Heart left ventricle (tissue), 16 donors: ENCODE results near the gene RNU5D-1. TPM values are rescaled to one million over a fixed set of nuclear protein-coding genes. Genes with fewer than 3 reads are reported as not detected.

Source experiments
- ATAC-seq, 4 donors: fragments of 200-7000 bp; cut with Tn5 transposase; one replicate each; pipeline ENCODE4 v1.9.1; 2020 to 2022; ENCODE audit warnings: moderate library complexity in 4 of 4, mild to moderate bottlenecking in 3 of 4, moderate number of reproducible peaks in 1 of 4
- DNase-seq, 5 donors: peaks; one replicate each; pipeline ENCODE4 v3.0.0-alpha.2; 2020
- H3K27ac ChIP-seq, 12 donors: fragments of 200-600 bp; sonication (generic) in 4 of 12; one replicate each; pipeline versions ENCODE4 v1.5.0 to v1.8.0; 2016 to 2022; ENCODE audit warnings: mild to moderate bottlenecking in 2 of 12
- H3K27me3 ChIP-seq, 9 donors: fragments of 200-600 bp; sonication (generic) in 2 of 9; one replicate each; pipeline versions ENCODE4 v1.5.1 to v1.8.0; 2016 to 2022; ENCODE audit warnings: mild to moderate bottlenecking in 3 of 9
- H3K36me3 ChIP-seq, 9 donors: fragments of 200-600 bp; sonication (generic) in 2 of 9; one replicate each; pipeline versions ENCODE4 v1.5.0 to v1.8.0; 2018 to 2022; ENCODE audit warnings: mild to moderate bottlenecking in 2 of 9
- H3K4me1 ChIP-seq, 12 donors: fragments of 200-600 bp; sonication (generic) in 4 of 12; one replicate each; pipeline versions ENCODE4 v1.5.0 to v1.8.0; 2016 to 2022; ENCODE audit warnings: mild to moderate bottlenecking in 3 of 12
- H3K4me3 ChIP-seq, 12 donors: fragments of 200-600 bp; sonication (generic) in 4 of 12; one replicate each; pipeline versions ENCODE4 v1.5.0 to v1.8.0; 2017 to 2022; ENCODE audit warnings: mild to moderate bottlenecking in 9 of 12, moderate library complexity in 4 of 12
- H3K9me3 ChIP-seq, 12 donors: fragments of 200-600 bp; sonication (generic) in 4 of 12; one replicate each; pipeline versions ENCODE4 v1.5.0 to v1.8.0; 2016 to 2022; ENCODE audit warnings: mild to moderate bottlenecking in 1 of 12
- POLR2A ChIP-seq, 2 donors: fragments of 450-650 bp; IDR thresholded peaks; one replicate each; pipeline ENCODE4 v1.6.1; 2017; ENCODE audit warnings: antibody characterized with exemption in 2 of 2, mild to moderate bottlenecking in 2 of 2, moderate library complexity in 2 of 2
- WGBS, 4 donors: extraction: QIAGEN DNeasy Blood & Tissue Kit in 2 of 4; methylation state at CpG; one replicate each; pipeline versions ENCODE4 v1.1.5 to v1.1.7; 2013 to 2018; 5-methylcytosine and 5-hydroxymethylcytosine counted together
- intact Hi-C, 10 donors: fragments of 100-400 bp; cut with DNase I; formaldehyde crosslinking; loops; one replicate each; pipeline versions ENCODE4 v1.11.1 to v1.14.2; 2022
- polyA plus RNA-seq, 2 donors: library from polyadenylated mRNA; stranded (reverse); fragments of 200-250 nt; gene quantifications; one replicate each; pipeline ENCODE4 v1.2.3, GENCODE V29; 2013
- total RNA-seq, 9 donors: library from RNA; depleted of rRNA in 2 of 9; stranded (reverse); fragments of >200 nt in 2 of 9; fragmentation: NEBNext Ultra II Directional in 3 of 9; extraction: Animal tissue kit (Norgen Biotek cat#: 25700) in 3 of 9; gene quantifications; one replicate each; pipeline versions ENCODE4 v1.1.0 to v1.2.4, GENCODE V29; 2016 to 2023
- TF ChIP-seq, protein P1 (sequence below), 12 donors: fragments of 200-600 bp; sonication (generic) in 4 of 12; IDR thresholded peaks; one replicate each; pipeline versions ENCODE4 v1.5.0 to v1.8.0; 2018 to 2022; ENCODE audit warnings: antibody characterized with exemption in 12 of 12, mild to moderate bottlenecking in 5 of 12
- donor health status: ischemic (EF 13 %, LVEDD 7.1; RV severe dilation, severe dysfunction).
- donor health status: healthy with polysubstance abuse.
- donor health status: DM: no; HTN: yes; CAD: no.
- donor health status: DM: no; HTN: no; CAD: no.
- donor health status: ischemic (EF 25% LVEDD 6.9; RV normal size, moderate dysfunction).
- donor health status: ischemic (EF 25% LVEDD 5.7; RV mildly dilated, moderate dysfunction).
- donor health status: healthy.
- donor health status: DM: yes; HTN: yes; CAD: no.
- donor health status: ischemic (EF 35%, LVEDD 5.7; RV mildly dilated, moderate dysfunction).
- donor health status: nonischemic (EF 11% LVEDD 7.7; RV severe dilation, severe dysfunction).
- donor health status: DM: yes; HTN: yes; CAD: no.
- donor health status: PGD.
- donor health status: ischemic (EF 29% LVEDD 5.4; RV normal size, mild dysfunction).
- donor health status: nonischemic (EF 23%, LVEDD 6.1; RV moderate dilation, normal function).

RNU5D-1 gene
- total and polyA plus RNA-seq, 11 donors = not detected

DNA sequence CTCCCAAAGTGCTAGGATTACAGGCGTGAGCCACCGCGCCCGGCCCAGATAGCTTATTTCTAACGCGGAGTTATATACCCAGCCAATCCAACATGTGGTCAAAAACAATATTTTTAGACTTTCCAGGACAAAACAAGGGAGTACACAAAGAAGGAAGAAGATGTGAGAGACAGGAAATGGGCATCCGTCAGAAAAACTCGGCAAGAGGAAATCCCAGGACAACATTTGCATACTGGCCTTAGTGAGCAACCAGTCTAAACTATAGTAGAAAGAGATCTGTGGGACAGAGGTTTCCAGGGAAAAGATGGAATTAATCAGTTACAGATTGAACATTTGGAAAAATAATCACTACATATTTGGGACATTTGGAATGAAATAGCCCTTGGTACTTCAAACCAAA is 45.1 kb downstream of the RNU5D-1 start:
- WGBS, 4 donors = 72 to 83% (median 79%) methylated on average over 8 of the region's 8 CpGs
- ATAC-seq (no peak), DNase-seq (no peak)
- H3K9me3 ChIP-seq = no peaks in the 10 kb centered on the region
- H3K27ac ChIP-seq = no peak overlapping the region
- TF ChIP-seq POLR2A (IDR thresholded peaks at IDR 0.05) = no peak
- TF ChIP-seq, protein P1, sequence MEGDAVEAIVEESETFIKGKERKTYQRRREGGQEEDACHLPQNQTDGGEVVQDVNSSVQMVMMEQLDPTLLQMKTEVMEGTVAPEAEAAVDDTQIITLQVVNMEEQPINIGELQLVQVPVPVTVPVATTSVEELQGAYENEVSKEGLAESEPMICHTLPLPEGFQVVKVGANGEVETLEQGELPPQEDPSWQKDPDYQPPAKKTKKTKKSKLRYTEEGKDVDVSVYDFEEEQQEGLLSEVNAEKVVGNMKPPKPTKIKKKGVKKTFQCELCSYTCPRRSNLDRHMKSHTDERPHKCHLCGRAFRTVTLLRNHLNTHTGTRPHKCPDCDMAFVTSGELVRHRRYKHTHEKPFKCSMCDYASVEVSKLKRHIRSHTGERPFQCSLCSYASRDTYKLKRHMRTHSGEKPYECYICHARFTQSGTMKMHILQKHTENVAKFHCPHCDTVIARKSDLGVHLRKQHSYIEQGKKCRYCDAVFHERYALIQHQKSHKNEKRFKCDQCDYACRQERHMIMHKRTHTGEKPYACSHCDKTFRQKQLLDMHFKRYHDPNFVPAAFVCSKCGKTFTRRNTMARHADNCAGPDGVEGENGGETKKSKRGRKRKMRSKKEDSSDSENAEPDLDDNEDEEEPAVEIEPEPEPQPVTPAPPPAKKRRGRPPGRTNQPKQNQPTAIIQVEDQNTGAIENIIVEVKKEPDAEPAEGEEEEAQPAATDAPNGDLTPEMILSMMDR (IDR thresholded peaks at IDR 0.05) = no peak
- no peak overlapping the region for H3K4me3 ChIP-seq
- no peaks in the 10 kb centered on the region for H3K27me3 ChIP-seq
- no peaks in the 10 kb centered on the region for H3K36me3 ChIP-seq
- intact Hi-C loops = no loop called here
- peaks cover 0 to 21% (median 0%) of the 10 kb centered on the region in 12 donors for H3K4me1 ChIP-seq

DNA sequence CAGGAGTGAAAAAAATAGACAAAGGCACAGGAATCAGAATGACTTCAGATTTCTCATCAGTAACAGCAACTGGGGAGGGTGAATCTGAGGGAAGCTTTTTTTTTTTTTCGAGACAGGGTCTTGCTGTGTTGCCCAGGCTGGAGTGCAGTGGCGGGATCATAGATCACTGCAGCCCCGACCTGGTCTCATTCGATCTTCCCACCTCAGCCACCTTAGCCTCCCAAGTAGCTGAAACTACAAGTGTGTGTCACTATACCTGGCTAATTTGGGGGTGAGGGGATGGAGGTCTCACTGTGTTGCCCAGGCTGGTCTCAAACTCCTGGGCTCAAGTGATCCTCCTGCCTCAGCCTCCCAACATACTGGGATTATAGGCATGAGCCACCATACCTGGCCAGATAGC is 45.8 kb downstream of the RNU5D-1 start:
- Histone ChIP-seq H3K27me3 (no peaks in the 10 kb centered on the region), H3K27ac (no peak overlapping the region), H3K36me3 (no peaks in the 10 kb centered on the region), H3K4me1 (peaks cover 0 to 21% (median 0%) of the 10 kb centered on the region in 12 donors), H3K4me3 (no peak overlapping the region), H3K9me3 (no peaks in the 10 kb centered on the region)
- intact Hi-C loops = no loop called here
- 91 to 99% (median 95%) methylated on average over 4 of the region's 4 CpGs for WGBS, 4 donors
- ATAC-seq (no peak), DNase-seq (no peak)
- TF ChIP-seq POLR2A (IDR thresholded peaks at IDR 0.05) = no peak
- TF ChIP-seq, protein P1 (IDR thresholded peaks at IDR 0.05) = no peak

DNA sequence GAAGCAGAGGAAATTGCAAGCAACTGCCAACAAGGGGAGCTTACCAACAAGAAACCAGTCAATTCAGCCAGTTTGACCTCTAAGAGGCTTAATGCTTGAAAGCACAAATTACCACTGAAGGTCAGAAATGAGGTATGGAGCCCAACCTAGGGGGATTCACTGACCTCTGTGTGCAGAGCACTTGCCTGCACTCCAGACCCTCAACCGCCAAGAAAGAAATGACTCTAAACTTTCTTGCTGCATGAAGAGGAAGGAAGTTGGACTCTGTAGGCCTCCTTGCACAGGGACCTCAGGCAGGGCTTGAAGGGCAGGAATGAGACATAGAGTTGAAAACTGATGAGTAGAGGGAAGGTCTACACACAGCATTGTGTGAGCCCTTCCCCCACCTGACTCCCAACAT is 46.4 kb downstream of the RNU5D-1 start:
- H3K4me1 ChIP-seq = peaks cover 0 to 21% (median 0%) of the 10 kb centered on the region in 12 donors
- ATAC-seq (no peak), DNase-seq (no peak)
- H3K36me3 ChIP-seq = no peaks in the 10 kb centered on the region
- intact Hi-C loops = no loop called here
- H3K9me3 ChIP-seq = no peaks in the 10 kb centered on the region
- 71 to 90% (median 90%) methylated on average over 1 of the region's 1 CpG for WGBS, 4 donors
- no peaks in the 10 kb centered on the region for H3K27me3 ChIP-seq
- H3K27ac ChIP-seq = no peak overlapping the region
- TF ChIP-seq, protein P1 (IDR thresholded peaks at IDR 0.05) = no peak
- no peak for TF ChIP-seq POLR2A (IDR thresholded peaks at IDR 0.05)
- H3K4me3 ChIP-seq = no peak overlapping the region

DNA sequence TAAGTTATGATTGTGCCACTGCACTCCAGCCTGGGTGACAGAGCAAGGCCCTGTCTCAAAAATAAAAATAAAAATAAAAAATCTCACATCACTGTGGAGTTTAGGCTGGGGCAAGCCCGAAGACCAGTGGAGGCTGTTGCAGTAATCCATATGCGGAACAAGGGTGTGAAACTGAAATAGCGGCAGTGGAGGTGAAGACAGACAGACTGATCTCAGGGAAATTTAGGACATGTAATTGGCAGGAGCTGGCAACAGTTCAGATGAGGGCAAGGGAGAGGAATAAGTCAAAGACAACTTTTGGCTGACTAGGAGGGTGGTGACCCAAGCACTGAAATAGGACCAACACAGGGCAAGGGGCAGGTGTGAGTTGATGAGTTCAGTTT is 48.1 kb downstream of the RNU5D-1 start:
- H3K4me3 ChIP-seq = no peak overlapping the region
- DNase-seq (no peak), ATAC-seq (no peak)
- H3K27me3 ChIP-seq = no peaks in the 10 kb centered on the region
- intact Hi-C loops = no loop called here
- TF ChIP-seq, protein P1 (IDR thresholded peaks at IDR 0.05) = no peak
- TF ChIP-seq POLR2A (IDR thresholded peaks at IDR 0.05) = no peak
- no peaks in the 10 kb centered on the region for H3K9me3 ChIP-seq
- no peaks in the 10 kb centered on the region for H3K36me3 ChIP-seq
- peaks cover 0 to 29% (median 0%) of the 10 kb centered on the region in 12 donors for H3K4me1 ChIP-seq
- WGBS, 4 donors = 90 to 97% (median 90%) methylated on average over 3 of the region's 3 CpGs
- H3K27ac ChIP-seq = no peak overlapping the region
